Adrenal gland (tissue), 5 donors: Measurements from ENCODE around the gene MUC22.
"Not testable (repeated sequence)": the region's sequence is repeated elsewhere in the genome, so short reads cannot be mapped to it uniquely, and the experiment has no call there.

Source experiments
- CTCF ChIP-seq, 6 experiments: fragments of 450-650 bp in 4 of 6; fragments of 200-600 bp in 2 of 6; sonication (generic) in 1 of 6; IDR thresholded peaks; 1 replicate in 5 of 6; 2 replicates in 1 of 6; pipeline versions ENCODE4 v1.5.1 to v1.8.0; 2016 to 2021; ENCODE audit warnings: antibody characterized with exemption in 6 of 6, mild to moderate bottlenecking in 2 of 6, moderate library complexity in 1 of 6
- POLR2A ChIP-seq, 2 donors: fragments of 450-650 bp; IDR thresholded peaks; one replicate each; pipeline ENCODE4 v1.6.1; 2017; ENCODE audit warnings: antibody characterized with exemption in 2 of 2, mild to moderate bottlenecking in 2 of 2, moderate library complexity in 1 of 2
- donor health status: DM: no; HTN: no; CAD: no.

- not testable (repeated sequence) for TF ChIP-seq CTCF, POLR2A (IDR thresholded peaks at IDR 0.05)
Observed at GRCh38 chr6:31067028-31067427, 56.8 kb downstream of the MUC22 start.
